HUES64 (cell line): Measurements from ENCODE around the gene LDLR.

ENCODE experiments used
- H3K27ac ChIP-seq: 2 replicates; pipeline ENCODE4 v1.7.0; 2013; ENCODE audit warnings: low read depth, low read length, inconsistent platforms
- H3K27me3 ChIP-seq: 2 replicates; pipeline ENCODE4 v1.6.1; 2013; ENCODE audit warnings: mild to moderate bottlenecking, low read length; ENCODE audit not compliant: insufficient read depth
- H3K36me3 ChIP-seq: 2 replicates; pipeline ENCODE4 v1.6.1; 2013; ENCODE audit warnings: mild to moderate bottlenecking, low read length; ENCODE audit not compliant: insufficient read depth
- H3K4me1 ChIP-seq: 2 replicates; pipeline ENCODE4 v1.6.1; 2013; ENCODE audit warnings: mild to moderate bottlenecking, low read length, moderate library complexity; ENCODE audit not compliant: insufficient read depth
- H3K4me3 ChIP-seq: 2 replicates; pipeline ENCODE4 v1.5.1; 2013; ENCODE audit warnings: mild to moderate bottlenecking, low read length, moderate library complexity
- H3K9ac ChIP-seq: 2 replicates; pipeline ENCODE4 v1.6.1; 2013; ENCODE audit warnings: mild to moderate bottlenecking, low read depth, low read length
- H3K9me3 ChIP-seq: 2 replicates; pipeline ENCODE4 v1.6.1; 2013; ENCODE audit warnings: low read depth, low read length; ENCODE audit not compliant: insufficient read depth
- WGBS: fragments of 150-250, 120-280 bp; methylation state at CpG from one replicate; pipeline ENCODE4 v1.1.7; 2013; ENCODE audit warnings: missing lambda C conversion rate; 5-methylcytosine and 5-hydroxymethylcytosine counted together

The LDLR gene

GRCh38 chr19:11054628-11055027 is 34.6 kb upstream of the LDLR start:
- no peaks in the 10 kb centered on the region for H3K27me3 ChIP-seq
- WGBS, result 95% methylated on average over 8 of the region's 8 CpGs

GRCh38 chr19:11058246-11059030 is 30.8 kb upstream of the LDLR start:
- Histone ChIP-seq H3K36me3 (peaks cover 77% of the 10 kb centered on the region), H3K27ac (no peak overlapping the region), H3K9ac (no peak overlapping the region)

More at GRCh38 chr19:11054628-11055027, 34.6 kb upstream of the LDLR start:
- H3K36me3 ChIP-seq, result peaks cover 64% of the 10 kb centered on the region
- no peaks in the 10 kb centered on the region for H3K9me3 ChIP-seq
- H3K9ac ChIP-seq, result no peak overlapping the region
- H3K4me1 ChIP-seq, result no peaks in the 10 kb centered on the region
- H3K27ac ChIP-seq, result no peak overlapping the region
- H3K4me3 ChIP-seq, result no peak overlapping the region

GRCh38 chr19:11059511-11060358 is 29.5 kb upstream of the LDLR start:
- Histone ChIP-seq H3K4me1 (no peaks in the 10 kb centered on the region), H3K27ac (no peak overlapping the region), H3K27me3 (no peaks in the 10 kb centered on the region), H3K4me3 (no peak overlapping the region), H3K36me3 (peaks cover 77% of the 10 kb centered on the region), H3K9me3 (no peaks in the 10 kb centered on the region), H3K9ac (no peak overlapping the region)
- 97% methylated on average over 43 of the region's 43 CpGs for WGBS

More at GRCh38 chr19:11058246-11059030, 30.8 kb upstream of the LDLR start:
- WGBS, result 94% methylated on average over 34 of the region's 34 CpGs
- H3K4me3 ChIP-seq, result no peak overlapping the region
- H3K4me1 ChIP-seq, result no peaks in the 10 kb centered on the region
- no peaks in the 10 kb centered on the region for H3K27me3 ChIP-seq
- H3K9me3 ChIP-seq, result no peaks in the 10 kb centered on the region

GRCh38 chr19:11061952-11062351 is 27.3 kb upstream of the LDLR start:
- H3K36me3 ChIP-seq, result peaks cover 72% of the 10 kb centered on the region

GRCh38 chr19:11063434-11063833 is 25.8 kb upstream of the LDLR start:
- Histone ChIP-seq H3K4me3 (no peak overlapping the region), H3K9me3 (no peaks in the 10 kb centered on the region), H3K27me3 (no peaks in the 10 kb centered on the region), H3K4me1 (no peaks in the 10 kb centered on the region), H3K9ac (no peak overlapping the region), H3K36me3 (peaks cover 70% of the 10 kb centered on the region), H3K27ac (no peak overlapping the region)
- 91% methylated on average over 3 of the region's 3 CpGs for WGBS

More at GRCh38 chr19:11061952-11062351, 27.3 kb upstream of the LDLR start:
- 96% methylated on average over 14 of the region's 14 CpGs for WGBS
- H3K4me1 ChIP-seq, result no peaks in the 10 kb centered on the region
- H3K27ac ChIP-seq, result no peak overlapping the region
- H3K4me3 ChIP-seq, result no peak overlapping the region
- no peak overlapping the region for H3K9ac ChIP-seq
- H3K27me3 ChIP-seq, result no peaks in the 10 kb centered on the region
- H3K9me3 ChIP-seq, result no peaks in the 10 kb centered on the region

- WGBS, result 93% methylated on average over 10 of the region's 10 CpGs
- Histone ChIP-seq H3K4me1 (no peaks in the 10 kb centered on the region), H3K36me3 (peaks cover 55% of the 10 kb centered on the region), H3K27ac (no peak overlapping the region), H3K9me3 (no peaks in the 10 kb centered on the region), H3K27me3 (no peaks in the 10 kb centered on the region), H3K9ac (no peak overlapping the region), H3K4me3 (no peak overlapping the region)
These were observed 24.4 kb upstream of the LDLR start for GRCh38 chr19:11064831-11065303.

- H3K4me1 ChIP-seq, result no peaks in the 10 kb centered on the region
- no peak overlapping the region for H3K27ac ChIP-seq
- no peaks in the 10 kb centered on the region for H3K9me3 ChIP-seq
- H3K36me3 ChIP-seq, result peaks cover 43% of the 10 kb centered on the region
- no peak overlapping the region for H3K9ac ChIP-seq
- WGBS, result 93% methylated on average over 5 of the region's 5 CpGs
- no peak overlapping the region for H3K4me3 ChIP-seq
- no peaks in the 10 kb centered on the region for H3K27me3 ChIP-seq
These were observed 22.9 kb upstream of the LDLR start for GRCh38 chr19:11066326-11066725.

GRCh38 chr19:11067356-11068113 is 21.7 kb upstream of the LDLR start:
- Histone ChIP-seq H3K27ac (no peak overlapping the region), H3K4me1 (no peaks in the 10 kb centered on the region), H3K4me3 (no peak overlapping the region), H3K36me3 (peaks cover 33% of the 10 kb centered on the region), H3K9me3 (no peaks in the 10 kb centered on the region), H3K9ac (no peak overlapping the region), H3K27me3 (no peaks in the 10 kb centered on the region)
- 94% methylated on average over 7 of the region's 8 CpGs for WGBS

GRCh38 chr19:11069561-11069960 is 19.7 kb upstream of the LDLR start:
- Histone ChIP-seq H3K4me3 (no peak overlapping the region), H3K4me1 (no peaks in the 10 kb centered on the region)

GRCh38 chr19:11070123-11070522 is 19.1 kb upstream of the LDLR start:
- Histone ChIP-seq H3K9me3 (no peaks in the 10 kb centered on the region), H3K9ac (no peak overlapping the region), H3K27me3 (no peaks in the 10 kb centered on the region), H3K36me3 (peaks cover 13% of the 10 kb centered on the region), H3K4me3 (no peak overlapping the region), H3K4me1 (no peaks in the 10 kb centered on the region), H3K27ac (no peak overlapping the region)
- 93% methylated on average over 4 of the region's 4 CpGs for WGBS

More at GRCh38 chr19:11069561-11069960, 19.7 kb upstream of the LDLR start:
- Histone ChIP-seq H3K27ac (no peak overlapping the region), H3K36me3 (peaks cover 19% of the 10 kb centered on the region), H3K9ac (no peak overlapping the region), H3K27me3 (no peaks in the 10 kb centered on the region), H3K9me3 (no peaks in the 10 kb centered on the region)
- WGBS, result 83% methylated on average over 9 of the region's 9 CpGs
